Astrocyte (in vitro differentiated cells and primary cell): ENCODE results near the gene GMDS. TPM values are rescaled to one million over a fixed set of nuclear protein-coding genes. Genes with fewer than 3 reads are reported as not detected.

ENCODE experiments used
- DNase-seq: peaks from one replicate; pipeline ENCODE4 v3.0.0-alpha.2; 2010; ENCODE audit warnings: low read depth
- FAIRE-seq: peaks from 2 replicates; lab custom pipeline; 2011; peaks lifted over from hg19 to GRCh38; lab: Jason Lieb, UNC
- H2AFZ ChIP-seq: 2 replicates; pipeline ENCODE4 v1.6.0; 2012; ENCODE audit warnings: low read depth, low read length, inconsistent platforms
- H3K27ac ChIP-seq: 2 replicates; pipeline ENCODE4 v1.5.1; 2011; ENCODE audit warnings: low read depth, low read length, inconsistent platforms
- H3K27me3 ChIP-seq: 2 replicates; pipeline ENCODE4 v1.6.0; 2011; ENCODE audit warnings: low read length, inconsistent platforms; ENCODE audit not compliant: insufficient read depth
- H3K36me3 ChIP-seq: 2 replicates; pipeline ENCODE4 v1.5.1; 2011; ENCODE audit warnings: low read length, inconsistent platforms; ENCODE audit not compliant: insufficient read depth
- H3K4me1 ChIP-seq: 2 replicates; pipeline ENCODE4 v1.5.1; 2011; ENCODE audit warnings: low read length, inconsistent platforms; ENCODE audit not compliant: insufficient read depth
- H3K4me2 ChIP-seq: 2 replicates; pipeline ENCODE4 v1.6.0; 2012; ENCODE audit warnings: low read length, inconsistent platforms
- H3K4me3 ChIP-seq: 2 replicates; pipeline ENCODE4 v1.5.1; 2011; ENCODE audit warnings: low read depth, mild to moderate bottlenecking, low read length, inconsistent platforms; ENCODE audit not compliant: insufficient read depth
- H3K79me2 ChIP-seq: 2 replicates; pipeline ENCODE4 v1.6.0; 2012; ENCODE audit warnings: mild to moderate bottlenecking, low read length, inconsistent platforms; ENCODE audit not compliant: insufficient read depth
- H3K9ac ChIP-seq: 2 replicates; pipeline ENCODE4 v1.6.0; 2012; ENCODE audit warnings: mild to moderate bottlenecking, low read length, inconsistent platforms
- H3K9me3 ChIP-seq: 2 replicates; pipeline ENCODE4 v1.5.1; 2012; ENCODE audit warnings: low read depth, mild to moderate bottlenecking, low read length, inconsistent platforms; ENCODE audit not compliant: insufficient read depth
- H4K20me1 ChIP-seq: 2 replicates; pipeline ENCODE4 v1.6.0; 2012; ENCODE audit warnings: low read length, inconsistent platforms; ENCODE audit not compliant: insufficient read depth
- H3K27ac Mint-ChIP-seq: one replicate; pipeline ENCODE4 v1.8.0; 2021; ENCODE audit warnings: mild to moderate bottlenecking, mixed read lengths; ENCODE audit not compliant: unreplicated experiment
- H3K27me3 Mint-ChIP-seq: one replicate; pipeline ENCODE4 v1.8.0; 2021; ENCODE audit warnings: low read depth, mixed read lengths; ENCODE audit not compliant: unreplicated experiment
- H3K36me3 Mint-ChIP-seq: one replicate; pipeline ENCODE4 v1.8.0; 2021; ENCODE audit warnings: low read depth, mixed read lengths; ENCODE audit not compliant: unreplicated experiment
- H3K4me1 Mint-ChIP-seq: one replicate; pipeline ENCODE4 v1.8.0; 2021; ENCODE audit warnings: low read depth, mixed read lengths; ENCODE audit not compliant: unreplicated experiment
- H3K4me3 Mint-ChIP-seq: one replicate; pipeline ENCODE4 v1.8.0; 2021; ENCODE audit warnings: mild to moderate bottlenecking, moderate library complexity, mixed read lengths; ENCODE audit not compliant: unreplicated experiment
- H3K9me3 Mint-ChIP-seq: one replicate; pipeline ENCODE4 v1.8.0; 2021; ENCODE audit warnings: mild to moderate bottlenecking, mixed read lengths; ENCODE audit not compliant: unreplicated experiment
- CTCF ChIP-seq: IDR thresholded peaks from 2 replicates; pipeline ENCODE4 v1.5.1; 2011; ENCODE audit warnings: low read depth, mild to moderate bottlenecking, inconsistent platforms, low read length, moderate library complexity; ENCODE audit not compliant: insufficient read depth
- EZH2 ChIP-seq: IDR thresholded peaks from 2 replicates; pipeline ENCODE4 v1.6.1; 2012; ENCODE audit warnings: mild to moderate bottlenecking, low read length, inconsistent platforms; ENCODE audit not compliant: insufficient read depth
- total RNA-seq: library from RNA; stranded (reverse); gene quantifications from 2 replicates; pipeline ENCODE4 v1.2.1, GENCODE V29; 2021

GMDS gene
- total RNA-seq, 1 donor from 2014 or later = 9.4 TPM

DNA sequence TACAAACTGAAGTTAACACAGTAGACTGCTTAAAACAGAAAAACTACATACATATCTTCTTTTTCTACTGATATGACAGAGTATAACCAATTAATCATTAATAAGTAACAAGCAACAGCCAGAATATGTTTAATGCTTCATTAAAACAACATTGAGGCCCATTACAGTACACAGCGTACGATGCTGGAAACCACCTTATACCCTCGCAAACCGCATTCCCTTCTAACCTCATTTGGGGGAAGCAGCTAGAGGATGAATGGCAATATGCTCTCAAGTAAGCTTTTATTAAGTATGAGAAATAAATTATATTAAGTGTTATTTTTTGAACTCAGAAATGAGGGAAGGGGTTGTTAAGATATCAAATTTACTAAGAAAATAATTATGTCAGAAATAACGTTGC lies 142.4 kb downstream of the GMDS start:
- Mint-ChIP-seq H3K36me3 (no peaks in the 10 kb centered on the region), H3K27me3 (no peaks in the 10 kb centered on the region), H3K4me1 (peaks cover 4% of the 10 kb centered on the region), H3K4me3 (no peak overlapping the region), H3K9me3 (no peaks in the 10 kb centered on the region), H3K27ac (no peak overlapping the region)
- Histone ChIP-seq H3K9me3 (no peaks in the 10 kb centered on the region), H3K4me2 (no peak overlapping the region), H2AFZ (no peak overlapping the region), H3K27ac (no peak overlapping the region), H3K27me3 (no peaks in the 10 kb centered on the region), H4K20me1 (no peaks in the 10 kb centered on the region), H3K79me2 (no peaks in the 10 kb centered on the region), H3K4me3 (no peak overlapping the region), H3K36me3 (no peaks in the 10 kb centered on the region), H3K4me1 (no peaks in the 10 kb centered on the region), H3K9ac (no peak overlapping the region)
- FAIRE-seq (no peak), DNase-seq (no peak)
- TF ChIP-seq EZH2 = no peak
- TF ChIP-seq CTCF = no peak

GRCh38 chr6:2102316-2102883 lies 143.0 kb downstream of the GMDS start:
- Mint-ChIP-seq H3K4me1 (peaks cover 4% of the 10 kb centered on the region), H3K27me3 (no peaks in the 10 kb centered on the region), H3K27ac (no peak overlapping the region), H3K36me3 (no peaks in the 10 kb centered on the region), H3K4me3 (no peak overlapping the region), H3K9me3 (no peaks in the 10 kb centered on the region)
- H3K9me3 ChIP-seq = no peaks in the 10 kb centered on the region
- TF ChIP-seq EZH2 (no peak), CTCF (no peak)
- H3K27me3 ChIP-seq = no peaks in the 10 kb centered on the region
- FAIRE-seq (no peak), DNase-seq (no peak)
- H3K4me3 ChIP-seq = no peak overlapping the region
- no peak overlapping the region for H2AFZ ChIP-seq
- H4K20me1 ChIP-seq = no peaks in the 10 kb centered on the region
- no peaks in the 10 kb centered on the region for H3K4me1 ChIP-seq
- H3K9ac ChIP-seq = no peak overlapping the region
- no peaks in the 10 kb centered on the region for H3K36me3 ChIP-seq
- H3K79me2 ChIP-seq = no peaks in the 10 kb centered on the region
- H3K27ac ChIP-seq = no peak overlapping the region
- no peak overlapping the region for H3K4me2 ChIP-seq

GRCh38 chr6:2101213-2101612 lies 144.2 kb downstream of the GMDS start:
- Histone ChIP-seq H3K27me3 (no peaks in the 10 kb centered on the region), H3K9me3 (no peaks in the 10 kb centered on the region), H3K4me2 (no peak overlapping the region), H3K36me3 (no peaks in the 10 kb centered on the region), H3K27ac (no peak overlapping the region), H2AFZ (no peak overlapping the region), H4K20me1 (no peaks in the 10 kb centered on the region), H3K4me1 (no peaks in the 10 kb centered on the region), H3K9ac (no peak overlapping the region), H3K79me2 (no peaks in the 10 kb centered on the region), H3K4me3 (no peak overlapping the region)
- Mint-ChIP-seq H3K4me1 (peaks cover 4% of the 10 kb centered on the region), H3K4me3 (no peak overlapping the region), H3K9me3 (no peaks in the 10 kb centered on the region), H3K27ac (no peak overlapping the region), H3K27me3 (no peaks in the 10 kb centered on the region), H3K36me3 (no peaks in the 10 kb centered on the region)
- TF ChIP-seq CTCF = no peak
- TF ChIP-seq EZH2 = no peak
- FAIRE-seq (no peak), DNase-seq (no peak)
